HG03045 (cell line): Measurements from ENCODE around the gene PER1.
A peak's percentile ranks its signal among the peaks of the same experiment; 100 is the strongest.

Source experiments
- ATAC-seq: cut with Tn5 transposase; IDR thresholded peaks from one replicate; pipeline ENCODE4 v1.9.1; 2021; ENCODE audit warnings: mild to moderate bottlenecking, moderate library complexity; ENCODE audit not compliant: unreplicated experiment

PER1 gene

GRCh38 chr17:8140065-8141029, 11.9 kb downstream of the PER1 start:
- ATAC-seq: no peak

GRCh38 chr17:8138672-8139371, 13.4 kb downstream of the PER1 start:
- ATAC-seq: peak; percentile 79

GRCh38 chr17:8138374-8138671, 13.9 kb downstream of the PER1 start:
- ATAC-seq: no peak

GRCh38 chr17:8137645-8138373, 14.4 kb downstream of the PER1 start:
- no peak for ATAC-seq

- no peak for ATAC-seq
Observed at GRCh38 chr17:8133941-8134340, 18.3 kb downstream of the PER1 start.

GRCh38 chr17:8133399-8133798, 18.8 kb downstream of the PER1 start:
- ATAC-seq: no peak

- ATAC-seq: no peak
Observed at GRCh38 chr17:8131844-8132441, 20.3 kb downstream of the PER1 start.

GRCh38 chr17:8128125-8128784, 23.9 kb downstream of the PER1 start:
- no peak for ATAC-seq

- no peak for ATAC-seq
Observed at GRCh38 chr17:8126491-8127066, 25.6 kb downstream of the PER1 start.

- ATAC-seq: no peak
Observed at GRCh38 chr17:8125947-8126490, 26.2 kb downstream of the PER1 start.

- ATAC-seq: no peak
Observed at GRCh38 chr17:8125154-8125946, 26.9 kb downstream of the PER1 start.

- no peak for ATAC-seq
Observed at GRCh38 chr17:8124350-8125153, 27.7 kb downstream of the PER1 start.

GRCh38 chr17:8123695-8124349, 28.4 kb downstream of the PER1 start, which contains the start of gene HES7:
HES7 (minus strand) TSS chr17:8124106; CDS start chr17:8124084, 22 bp downstream.
- ATAC-seq: no peak

GRCh38 chr17:8122924-8123694, 29.1 kb downstream of the PER1 start:
- ATAC-seq: no peak

GRCh38 chr17:8122422-8122923, 29.7 kb downstream of the PER1 start:
- ATAC-seq: no peak

GRCh38 chr17:8121681-8122421, 30.4 kb downstream of the PER1 start:
- no peak for ATAC-seq
